ENCODE results near the gene ASAP2. TPM values are rescaled to one million over a fixed set of nuclear protein-coding genes. Genes with fewer than 3 reads are reported as not detected.

Gene ASAP2
- total and polyA plus RNA-seq, 9 of the 15 experiments (the other 6 are each of a cell fraction or from before 2014, with no cell fraction given): 0.06 to 4.3 (median 3.1) TPM

GRCh38 chr2:9327873-9328352, 121.3 kb downstream of the ASAP2 start (continued):
- TF ChIP-seq AFF1 (IDR thresholded peaks at IDR 0.05; ENCODE audit: low read depth in 1 of 2, partially characterized antibody in 2 of 2) (no peak), SLC30A9 (CRISPR knock-in tag; IDR thresholded peaks at IDR 0.05) (no peak), MED1 (CRISPR knock-in tag; IDR thresholded peaks at IDR 0.05; ENCODE audit: borderline replicate concordance) (no peak), TAF9B (IDR thresholded peaks at IDR 0.05; ENCODE audit: partially characterized antibody) (no peak), HDAC8 (tag; IDR thresholded peaks at IDR 0.05) (no peak), ATF6 (CRISPR knock-in tag; IDR thresholded peaks at IDR 0.05) (no peak), ZNF592 (IDR thresholded peaks at IDR 0.05) (0 out of 2 replicates have a peak, but pooled peaks have one; percentile 14), DEAF1 (CRISPR knock-in tag; IDR thresholded peaks at IDR 0.05) (no peak), DMBX1 (CRISPR knock-in tag; IDR thresholded peaks at IDR 0.05; ENCODE audit: borderline replicate concordance) (no peak), ZNF75A (CRISPR knock-in tag; IDR thresholded peaks at IDR 0.05) (no peak), ZNF175 (CRISPR knock-in tag; IDR thresholded peaks at IDR 0.05; ENCODE audit: low read depth) (no peak), ZBTB8A (IDR thresholded peaks at IDR 0.05; ENCODE audit: partially characterized antibody) (no peak), TOE1 (IDR thresholded peaks at IDR 0.05; ENCODE audit: borderline replicate concordance) (no peak), TOE1 (CRISPR knock-in tag; IDR thresholded peaks at IDR 0.05; ENCODE audit: borderline replicate concordance, low read depth) (no peak), NCOA6 (IDR thresholded peaks at IDR 0.05) (no peak), HDAC3 (IDR thresholded peaks at IDR 0.05; ENCODE audit: borderline replicate concordance, partially characterized antibody) (no peak)
